ENCODE measurements around the gene WFDC6.
"Not testable (repeated sequence)": the region's sequence is repeated elsewhere in the genome, so short reads cannot be mapped to it uniquely, and the experiment has no call there.

Gene WFDC6

DNA sequence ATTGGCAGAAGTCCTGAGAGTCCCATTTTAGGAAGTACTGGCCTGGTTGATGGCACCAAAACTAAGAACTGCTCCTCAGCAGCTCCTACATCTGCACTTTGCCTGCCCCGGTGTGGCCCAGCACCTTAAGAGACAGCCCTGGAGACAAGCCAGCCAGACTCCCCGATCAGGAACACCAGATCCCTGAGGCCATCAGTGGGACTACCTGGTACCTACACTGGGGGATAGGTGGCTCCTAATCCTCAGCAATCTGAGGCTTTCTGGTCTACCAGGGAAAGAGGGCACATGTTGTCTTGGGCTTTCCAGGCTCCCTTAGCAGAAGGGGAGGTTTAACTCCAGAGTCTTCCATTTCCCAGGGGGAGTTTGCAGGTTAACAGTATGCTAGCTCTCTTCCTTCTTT is at the start of gene WFDC6:
Gene WFDC6 (minus strand): TSS at position 101 of the 400 bp plus-strand sequence. CDS start 75 bp downstream, at position 26.
- no peak for DNase-seq (ENCODE audit: low read depth in 3 of 3, low spot score in 1 of 3)

DNA sequence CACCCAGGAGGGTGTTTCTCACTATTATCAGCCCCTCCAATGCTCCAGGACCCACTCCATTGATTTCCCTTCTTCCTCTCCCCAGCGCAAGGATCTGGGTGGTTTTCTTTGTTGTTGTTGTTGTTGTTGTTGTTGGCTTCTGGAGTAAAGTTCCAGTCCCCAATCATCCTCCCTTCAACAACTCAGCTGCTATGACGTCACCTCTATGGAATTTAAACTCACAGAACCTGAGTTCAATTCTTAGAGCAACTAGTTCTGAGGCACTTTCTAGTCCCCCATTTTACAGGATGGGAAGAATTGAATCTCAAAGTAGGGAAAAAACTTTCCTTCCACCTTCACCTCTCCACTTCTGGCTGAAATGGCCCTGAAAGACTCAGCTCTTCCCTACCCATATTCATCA is 49.5 kb upstream of the WFDC6 start:
- DNase-seq (ENCODE audit: low read depth in 3 of 3, low spot score in 1 of 3) = no peak

DNA sequence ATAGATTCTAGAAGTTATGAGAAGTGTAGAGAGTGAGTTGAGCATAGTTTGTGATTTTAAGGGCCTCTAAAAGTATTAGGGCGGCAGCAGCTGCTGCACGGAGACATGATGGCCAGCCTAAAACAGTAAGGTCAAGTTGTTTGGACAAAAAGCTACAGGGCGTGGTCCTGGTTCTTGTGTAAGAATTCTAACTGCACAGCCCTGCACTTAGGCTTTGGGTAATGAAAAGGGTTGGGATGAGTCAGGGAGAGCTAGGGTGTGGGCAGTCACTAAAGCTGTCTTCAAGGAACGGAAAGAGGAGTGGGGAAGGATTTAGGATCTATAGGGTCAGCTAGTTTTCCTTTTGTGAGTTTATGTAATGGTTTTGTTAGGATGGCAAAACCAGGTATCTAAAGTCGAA is 46.7 kb upstream of the WFDC6 start:
- DNase-seq (ENCODE audit: low read depth in 3 of 3, low spot score in 1 of 3) = not testable (repeated sequence)

DNA sequence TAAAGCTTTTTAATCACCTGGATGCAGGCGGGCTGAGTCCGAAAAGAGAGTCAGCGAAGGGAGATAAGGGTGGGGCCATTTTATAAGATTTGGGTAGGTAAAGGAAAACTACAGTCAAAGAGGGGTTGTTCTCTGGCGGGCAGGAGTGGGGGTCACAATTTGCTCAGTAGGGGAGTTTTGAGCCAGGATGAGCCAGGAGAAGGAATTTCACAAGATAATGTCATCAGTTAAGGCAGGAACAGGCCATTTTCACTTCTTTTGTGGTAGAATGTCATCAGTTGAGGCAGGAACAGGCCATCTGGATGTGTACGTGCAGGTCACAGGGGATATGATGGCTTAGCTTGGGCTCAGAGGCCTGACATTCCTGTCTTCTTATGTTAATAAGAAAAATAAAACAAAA is 45.0 kb upstream of the WFDC6 start:
- DNase-seq (ENCODE audit: low read depth in 3 of 3, low spot score in 1 of 3) = not testable (repeated sequence)

DNA sequence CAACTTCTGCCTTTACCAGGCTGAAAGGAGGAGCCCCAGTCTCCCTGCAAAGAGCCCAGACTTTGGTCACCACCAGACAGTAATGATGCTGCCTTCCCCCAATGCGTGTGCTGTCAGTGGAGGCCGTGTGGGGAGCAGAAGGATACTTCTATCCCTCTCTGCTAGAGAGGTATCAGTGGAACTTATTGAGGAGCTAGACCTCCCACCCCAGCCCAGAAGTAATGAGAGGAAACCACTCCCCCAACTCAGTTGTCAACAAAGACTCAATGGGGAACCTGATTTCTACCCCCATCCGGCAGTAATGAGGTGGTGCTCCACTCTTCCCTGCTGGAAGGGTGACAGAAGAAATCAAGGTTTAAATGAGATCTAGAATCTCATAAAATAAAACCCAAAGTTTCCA is 44.2 kb upstream of the WFDC6 start:
- no peak for DNase-seq (ENCODE audit: low read depth in 3 of 3, low spot score in 1 of 3)

DNA sequence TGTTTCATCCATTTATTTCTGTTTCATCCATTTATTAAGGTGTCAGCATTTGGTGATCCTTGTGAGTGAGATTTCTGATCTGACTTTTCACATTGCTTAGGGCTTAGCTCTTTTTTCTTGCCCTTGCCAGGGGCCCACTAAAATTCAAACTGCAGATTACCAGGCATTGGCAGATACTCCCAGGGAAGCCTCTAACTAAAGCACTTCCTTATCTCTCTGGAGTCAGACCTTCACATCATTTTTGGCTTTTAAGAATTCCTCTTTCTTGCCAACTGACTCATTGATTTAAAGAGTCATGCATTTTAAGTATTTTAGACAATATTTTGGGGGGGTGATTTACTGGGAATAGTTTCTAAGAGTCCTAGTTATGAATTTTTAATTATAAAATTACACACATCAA is 42.4 kb upstream of the WFDC6 start:
- no peak for DNase-seq (ENCODE audit: low read depth in 3 of 3, low spot score in 1 of 3)

DNA sequence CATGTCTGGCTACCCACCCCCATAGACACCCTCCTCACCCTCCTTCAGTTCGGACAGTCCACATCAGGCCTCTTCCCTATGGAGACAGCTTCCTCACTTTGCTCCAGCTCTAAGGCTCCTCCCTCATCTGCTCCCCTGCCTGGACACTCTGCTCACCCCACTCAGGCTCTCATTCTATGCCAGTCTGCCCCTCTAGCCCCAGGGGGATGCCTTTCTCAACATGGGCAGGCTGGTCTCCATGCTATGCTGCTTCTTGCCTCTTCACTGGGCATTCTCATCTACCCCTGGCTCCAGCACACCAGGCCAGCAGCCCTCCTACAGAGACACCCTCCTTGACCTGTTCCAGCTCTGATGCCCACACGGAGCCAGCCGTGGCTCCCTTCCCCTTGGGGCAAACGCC is 39.9 kb upstream of the WFDC6 start, which contains the start of gene WFDC8:
Gene WFDC8 (minus strand): TSS at position 101 of the 400 bp plus-strand sequence. CDS start 37 bp downstream, at position 64.
- DNase-seq (ENCODE audit: low read depth in 3 of 3, low spot score in 1 of 3) = no peak

DNA sequence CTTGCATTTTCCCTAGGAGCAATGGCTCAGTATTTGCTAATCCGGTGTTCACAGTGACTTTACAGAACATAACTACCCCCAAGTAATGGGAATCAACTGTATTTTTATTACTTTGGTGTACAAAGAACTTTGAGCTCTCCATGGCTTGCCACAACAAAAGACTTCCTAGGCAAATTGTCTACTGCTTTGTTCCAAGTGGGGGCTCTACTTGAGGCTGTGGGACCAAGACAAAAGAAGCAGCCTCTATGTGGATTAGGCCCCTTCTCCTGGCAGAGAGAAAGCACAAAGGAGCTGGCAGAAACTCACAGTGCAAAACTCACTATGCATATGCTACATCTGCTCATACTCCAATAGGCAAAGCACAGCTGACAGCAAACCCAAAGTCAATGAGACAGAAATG is 38.9 kb upstream of the WFDC6 start:
- no peak for DNase-seq (ENCODE audit: low read depth in 3 of 3, low spot score in 1 of 3)

DNA sequence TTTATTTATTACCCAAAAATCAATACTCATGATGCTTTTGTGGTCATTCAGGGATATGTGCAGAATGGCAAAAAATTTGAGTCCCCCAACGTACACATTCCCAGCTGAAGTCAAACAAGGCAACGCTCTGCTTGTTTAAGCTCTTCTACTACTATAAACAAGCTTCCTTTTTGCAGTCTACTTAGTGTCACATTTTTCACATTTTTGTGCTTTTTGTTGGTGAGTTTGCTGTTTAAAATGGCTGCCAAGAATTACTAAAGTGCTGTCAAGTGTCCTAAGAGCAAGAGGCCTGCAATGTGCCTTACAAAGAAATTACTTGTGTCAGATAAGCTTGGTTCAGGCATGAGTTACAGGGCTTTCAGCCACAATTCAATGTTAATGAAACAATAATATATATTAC is 37.7 kb upstream of the WFDC6 start:
- DNase-seq (ENCODE audit: low read depth in 3 of 3, low spot score in 1 of 3) = no peak

DNA sequence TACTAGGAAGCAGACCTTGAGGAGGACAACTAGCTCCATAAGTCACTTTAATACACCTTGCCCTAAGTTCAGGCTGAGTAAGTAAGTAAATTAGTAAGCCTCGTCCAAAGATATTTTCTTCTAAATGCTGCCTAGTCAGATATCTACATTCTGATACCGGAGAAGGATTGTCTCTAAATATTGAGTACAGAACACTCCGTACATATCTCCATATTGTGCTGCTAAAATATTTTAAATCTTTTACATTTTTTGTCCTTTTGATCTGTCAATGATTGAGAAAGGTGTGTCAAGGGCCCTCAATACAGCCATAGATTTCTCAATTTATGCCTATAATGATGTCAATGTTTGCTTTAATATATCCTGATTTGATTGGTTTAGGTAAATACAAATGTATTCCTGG is 36.6 kb upstream of the WFDC6 start:
- no peak for DNase-seq (ENCODE audit: low read depth in 3 of 3, low spot score in 1 of 3)

DNA sequence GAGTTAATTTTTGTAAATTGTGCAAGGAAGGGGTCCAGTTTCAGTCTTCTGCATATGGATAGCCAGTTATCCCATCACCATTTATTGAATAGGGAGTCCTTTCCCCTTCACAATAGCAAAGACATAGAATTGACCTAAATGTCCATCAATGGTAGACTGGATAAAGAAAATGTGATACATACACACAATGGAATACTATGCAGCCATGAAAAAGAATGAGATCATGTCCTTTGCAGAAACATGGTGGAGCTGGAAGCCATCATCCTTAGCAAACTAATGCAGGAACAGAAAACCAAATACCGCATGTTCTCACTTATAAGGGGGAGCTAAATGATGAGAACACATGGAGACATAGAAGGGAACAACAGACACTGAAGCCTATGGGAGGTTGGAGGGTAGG is 30.4 kb upstream of the WFDC6 start:
- not testable (repeated sequence) for DNase-seq (ENCODE audit: low read depth in 3 of 3, low spot score in 1 of 3)

DNA sequence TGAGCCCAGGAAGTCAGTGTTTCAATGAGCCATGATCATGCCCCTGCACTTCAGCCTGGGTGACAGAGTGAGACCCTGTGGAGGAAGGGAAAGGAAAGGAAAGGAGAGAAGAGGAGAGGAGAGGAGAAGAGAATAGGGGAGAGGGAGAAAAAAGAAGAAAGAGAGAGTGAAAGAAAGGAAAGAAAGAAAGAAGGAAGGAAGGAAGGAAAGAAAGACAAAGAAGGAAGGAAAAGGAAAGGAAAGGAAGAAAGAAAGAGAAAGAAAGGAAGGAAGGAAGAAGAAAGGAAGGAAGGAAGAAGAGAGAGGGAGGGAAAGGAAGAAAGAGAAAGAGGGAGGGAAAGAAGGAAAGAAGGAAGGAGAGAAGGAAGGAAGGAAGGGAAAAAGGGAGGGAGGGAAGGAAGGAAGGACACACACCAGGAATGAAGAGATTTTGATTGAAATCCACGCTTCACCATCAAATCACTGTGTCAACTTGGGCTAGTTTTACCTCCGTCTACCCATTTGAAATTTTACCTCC is 25.5 kb upstream of the WFDC6 start:
- no peak for DNase-seq (ENCODE audit: low read depth in 3 of 3, low spot score in 1 of 3)

DNA sequence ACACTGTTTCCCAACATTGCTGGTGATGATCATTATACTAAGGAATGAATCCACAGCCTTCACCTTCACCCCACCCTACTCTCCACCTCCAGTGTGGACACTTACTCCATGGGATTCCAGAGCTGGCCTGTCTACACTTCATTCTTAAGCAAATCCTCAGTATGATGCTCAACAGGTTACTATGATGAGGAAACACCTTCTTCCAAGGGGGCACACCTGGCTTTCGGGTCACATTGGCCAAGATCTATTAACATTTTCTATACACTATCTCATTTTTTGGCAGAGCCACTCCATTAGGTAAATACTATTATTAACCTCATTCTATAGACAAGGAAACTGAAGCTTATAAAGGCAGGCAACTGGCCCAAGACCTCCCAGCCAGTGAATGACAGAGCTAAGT is 15.9 kb upstream of the WFDC6 start:
- no peak for DNase-seq (ENCODE audit: low read depth in 3 of 3, low spot score in 1 of 3)

DNA sequence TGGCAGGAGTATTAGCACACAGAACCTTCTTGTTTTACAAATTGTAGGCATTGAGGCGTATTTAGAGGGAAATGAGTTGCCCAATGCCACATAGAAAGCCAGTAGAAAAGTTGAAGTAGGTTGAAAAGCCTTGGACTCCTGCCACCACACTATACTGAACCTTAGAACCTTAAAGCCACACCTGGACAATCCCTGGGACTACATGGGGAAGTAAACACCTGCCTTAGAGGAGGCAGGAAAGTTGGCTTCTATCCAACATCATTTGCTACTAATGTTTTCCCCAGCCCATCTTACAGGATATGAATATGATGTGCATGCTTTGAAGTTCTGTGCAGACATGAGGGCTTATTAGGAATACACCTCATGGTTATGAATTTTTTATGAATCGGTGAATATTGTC is 13.2 kb upstream of the WFDC6 start:
- no peak for DNase-seq (ENCODE audit: low read depth in 3 of 3, low spot score in 1 of 3)

DNA sequence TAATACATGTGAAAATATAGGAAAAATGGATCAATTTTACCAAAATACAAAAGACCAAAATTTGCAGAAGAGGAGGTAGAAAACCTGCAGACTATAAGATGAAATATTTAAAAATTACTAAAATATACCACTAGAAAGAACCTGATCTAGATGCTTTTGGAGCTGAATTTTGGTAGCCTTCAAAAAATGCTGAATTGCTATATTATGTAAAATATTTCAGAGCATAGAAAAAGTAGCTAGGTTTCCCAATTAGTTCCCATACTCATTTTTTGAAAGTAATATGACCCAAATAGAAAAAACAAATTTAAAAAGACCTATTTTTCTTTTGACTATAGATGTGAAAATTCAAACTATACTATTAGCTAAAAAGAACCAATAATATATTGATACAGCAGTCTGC is 11.5 kb upstream of the WFDC6 start:
- DNase-seq (ENCODE audit: low read depth in 3 of 3, low spot score in 1 of 3) = no peak

DNA sequence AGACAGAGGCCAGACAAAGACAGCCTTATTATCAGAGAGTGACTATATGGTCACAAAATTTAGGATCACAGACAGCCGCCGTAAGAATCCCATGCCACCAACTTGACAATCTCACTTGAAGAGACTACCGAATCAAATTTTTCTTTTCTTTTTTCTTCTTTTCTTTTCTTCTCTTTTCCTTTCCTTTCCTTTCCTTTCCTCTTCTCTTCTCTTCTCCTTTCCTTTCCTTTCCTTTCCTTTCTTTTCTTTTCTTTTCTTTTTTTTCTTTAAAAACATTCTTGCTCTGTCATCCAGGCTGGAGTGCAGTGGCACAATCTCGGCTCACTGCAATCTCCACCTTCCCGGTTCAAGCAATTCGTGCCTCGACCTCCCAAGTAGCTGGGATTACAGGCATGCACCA is 9.1 kb upstream of the WFDC6 start:
- DNase-seq (ENCODE audit: low read depth in 3 of 3, low spot score in 1 of 3) = no peak

DNA sequence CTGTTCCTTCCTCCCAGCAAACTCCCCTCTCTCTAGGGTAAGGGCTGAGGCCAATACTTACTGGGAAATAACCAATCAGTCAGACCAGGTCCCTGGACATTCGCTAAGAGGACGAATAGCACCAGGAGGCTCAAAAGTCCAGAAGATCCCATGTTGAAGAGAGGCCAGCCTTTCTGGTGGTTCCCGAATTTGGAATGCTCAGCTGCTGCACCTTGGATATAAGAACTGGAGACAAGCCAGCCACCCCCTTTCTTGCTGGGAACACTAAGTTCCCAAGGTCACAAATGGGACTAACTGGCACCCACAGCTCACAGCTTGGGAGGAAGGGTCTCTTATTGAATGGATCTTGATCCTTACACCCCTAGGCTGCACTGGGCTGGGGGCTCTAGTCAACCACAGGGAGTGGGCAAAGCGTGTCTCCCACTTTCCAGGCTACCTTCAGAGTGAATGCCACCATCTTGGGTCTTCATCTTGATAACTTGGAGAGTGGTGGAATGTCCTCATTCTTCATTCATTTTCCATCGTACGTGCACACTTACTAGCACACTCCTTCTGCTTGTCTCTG is 8.0 kb upstream of the WFDC6 start, which contains the start of gene EPPIN:
Gene EPPIN (minus strand): TSS at position 196 of the 565 bp plus-strand sequence. CDS start 44 bp downstream, at position 152.
- no peak for DNase-seq (ENCODE audit: low read depth in 3 of 3, low spot score in 1 of 3)

DNA sequence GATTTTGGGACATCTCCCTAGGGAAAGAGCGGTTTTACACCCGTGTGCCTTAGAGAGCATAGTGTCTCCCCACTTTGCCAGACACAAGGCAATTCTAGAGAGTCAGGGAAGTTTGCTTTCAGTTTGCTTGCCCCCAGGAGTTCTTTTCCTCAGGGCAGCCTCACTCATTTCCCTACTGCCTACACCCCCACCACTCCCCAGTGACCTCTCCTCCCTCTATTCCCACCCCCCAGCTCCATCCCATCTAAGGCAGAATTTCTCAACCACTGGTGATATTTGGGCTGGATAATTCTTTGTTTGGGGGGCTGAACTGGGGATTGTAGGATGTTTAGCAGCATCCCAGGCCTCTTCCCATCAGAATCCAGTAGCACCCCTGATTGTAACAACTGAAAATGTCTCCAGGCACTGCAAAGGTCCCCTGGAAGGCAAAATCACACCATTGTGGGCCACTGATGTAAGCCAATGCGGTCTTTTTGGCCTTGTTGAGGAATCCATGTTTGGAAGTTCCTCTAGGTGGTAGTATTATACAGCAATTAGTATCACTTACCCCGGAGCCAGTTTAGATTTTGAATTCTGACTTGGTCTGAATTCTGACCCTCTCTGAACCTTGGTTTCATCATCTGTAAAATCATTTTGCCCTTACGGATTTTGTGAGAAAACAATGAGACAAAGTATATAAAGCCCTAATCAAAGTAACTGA is 6.6 kb upstream of the WFDC6 start:
- no peak for DNase-seq (ENCODE audit: low read depth in 3 of 3, low spot score in 1 of 3)

DNA sequence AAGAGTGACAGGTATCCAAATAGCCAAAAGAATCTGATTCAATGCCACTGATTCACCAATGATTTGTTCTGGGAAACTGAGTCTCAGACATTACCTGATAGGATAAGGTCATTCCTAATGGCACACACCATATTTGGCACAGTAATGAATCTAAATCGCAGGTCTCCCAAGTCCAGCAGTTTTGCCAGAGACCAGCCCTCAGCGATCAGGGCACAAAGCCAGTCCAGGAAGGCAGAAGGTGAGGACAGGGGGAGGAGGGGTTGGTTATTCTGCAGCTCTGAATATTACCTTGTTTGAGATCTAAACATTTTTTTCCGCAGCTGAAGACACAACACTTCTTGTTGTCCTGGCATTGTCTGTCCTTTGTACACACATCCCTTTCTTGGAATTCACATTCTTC is 6.1 kb upstream of the WFDC6 start:
- DNase-seq (ENCODE audit: low read depth in 3 of 3, low spot score in 1 of 3) = no peak

DNA sequence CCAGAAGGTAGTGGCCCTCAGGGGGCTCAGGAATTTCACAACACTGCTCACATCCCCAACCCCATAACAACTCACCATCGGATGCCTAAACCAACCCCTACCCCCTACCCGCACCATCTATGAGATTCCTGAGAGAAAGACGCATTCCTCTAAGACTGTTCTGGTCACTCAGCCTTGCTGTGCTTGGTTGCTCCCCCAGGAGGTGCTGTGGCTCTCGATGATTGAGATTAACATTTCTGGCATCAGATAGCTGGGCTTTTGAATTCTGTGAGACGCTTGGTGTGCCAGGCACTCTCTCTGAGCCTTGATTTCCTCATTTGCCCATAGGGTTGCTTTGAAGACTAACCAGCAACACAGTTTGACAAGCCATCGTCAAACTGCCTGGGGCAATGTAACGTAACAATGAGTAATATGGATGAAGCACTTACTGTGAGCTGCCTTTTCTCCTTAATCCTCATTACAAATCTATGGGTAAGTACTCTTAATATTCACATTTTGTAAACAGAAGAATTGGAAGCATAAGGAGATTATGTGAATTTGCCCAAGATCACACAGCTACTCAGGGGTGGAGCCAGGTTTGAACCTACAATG is 978 bp downstream of the WFDC6 start:
- DNase-seq (ENCODE audit: low read depth in 3 of 3, low spot score in 1 of 3) = no peak

DNA sequence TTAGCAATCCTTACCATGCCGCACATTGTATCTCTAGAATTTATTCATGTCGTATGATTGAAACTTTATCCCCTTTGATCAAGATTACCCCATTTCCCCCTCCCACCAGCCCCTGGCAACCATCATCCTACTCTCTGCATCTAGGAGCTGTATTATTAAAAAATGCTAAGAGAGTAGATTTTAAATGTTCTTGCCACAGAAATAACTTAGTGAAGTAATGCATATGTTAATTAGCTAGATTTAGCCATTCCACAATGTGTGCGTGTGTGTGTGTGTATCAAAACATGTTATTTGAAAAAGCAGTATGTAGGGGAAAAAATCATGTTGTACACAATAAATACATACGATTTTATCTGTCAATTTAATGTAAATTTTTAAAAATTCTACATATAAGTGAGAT is 12.0 kb downstream of the WFDC6 start:
- DNase-seq (ENCODE audit: low read depth in 3 of 3, low spot score in 1 of 3) = no peak

DNA sequence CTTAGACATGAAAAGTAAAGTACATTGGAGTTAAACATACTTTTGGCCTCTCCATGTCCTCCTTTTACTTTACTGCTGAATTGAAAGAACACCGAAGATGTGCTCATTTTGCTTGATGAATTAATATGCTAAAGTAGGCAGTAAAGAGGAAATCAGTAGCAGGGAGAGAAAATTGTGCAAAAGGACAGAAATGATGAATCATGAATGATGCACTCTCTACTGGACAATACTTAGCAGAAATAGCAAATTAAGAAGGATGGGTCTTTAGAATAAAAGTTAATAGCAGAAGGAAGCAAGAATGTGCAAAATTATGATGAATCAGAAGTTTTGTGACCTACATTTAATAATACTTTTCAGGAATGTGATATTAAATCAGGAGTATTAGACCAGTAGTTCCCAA is 15.5 kb downstream of the WFDC6 start:
- DNase-seq (ENCODE audit: low read depth in 3 of 3, low spot score in 1 of 3) = no peak

Measured in stimulated activated CD4-positive, alpha-beta T cell treated with anti-CD3 and anti-CD28 coated beads, TNF-alpha, amount 100 ng/mL, for 1 hour (primary cell).